ENCODE measurements around the gene GANAB.

- TF ChIP-seq CTCF (conservative IDR thresholded peaks at IDR 0.05; ENCODE audit: low read depth, low read length), result no peak
- TF ChIP-seq EZH2 (IDR thresholded peaks at IDR 0.05; ENCODE audit: borderline replicate concordance, low read depth, low read length, poor library complexity, severe bottlenecking), result no peak
Measured at GRCh38 chr11:62610403-62610802, 36.0 kb downstream of the GANAB start.

All from A673 (cell line).